ENCODE data around the gene DAZL.
"Not testable (repeated sequence)": the region's sequence is repeated elsewhere in the genome, so short reads cannot be mapped to it uniquely, and the experiment has no call there.

DAZL gene

GRCh38 chr3:16632395-16632794, 27.2 kb upstream of the DAZL start:
- no peak for TF ChIP-seq CTCF (IDR thresholded peaks at IDR 0.05; ENCODE audit: low read depth, low read length)
- Histone ChIP-seq H3K4me3 (ENCODE audit: low read depth, low read length) (no peak overlapping the region), H3K9me3 (no peaks in the 10 kb centered on the region), H3K36me3 (no peaks in the 10 kb centered on the region), H3K4me1 (no peaks in the 10 kb centered on the region), H3K27me3 (no peaks in the 10 kb centered on the region)
- no peak for DNase-seq

- no peak for DNase-seq
- H3K9me3 ChIP-seq = no peaks in the 10 kb centered on the region
- no peak for TF ChIP-seq CTCF (IDR thresholded peaks at IDR 0.05; ENCODE audit: low read depth, low read length)
- H3K4me3 ChIP-seq (ENCODE audit: low read depth, low read length) = no peak overlapping the region
- H3K4me1 ChIP-seq = no peaks in the 10 kb centered on the region
- H3K27me3 ChIP-seq = no peaks in the 10 kb centered on the region
- H3K36me3 ChIP-seq = no peaks in the 10 kb centered on the region
Observed at GRCh38 chr3:16618721-16619120, 13.5 kb upstream of the DAZL start.

- H3K36me3 ChIP-seq; H3K9me3 ChIP-seq; H3K4me1 ChIP-seq; DNase-seq; H3K27me3 ChIP-seq; H3K4me3 ChIP-seq (ENCODE audit: low read depth, low read length): not testable (repeated sequence)
Observed at GRCh38 chr3:16617155-16617554, 11.9 kb upstream of the DAZL start.

DNA sequence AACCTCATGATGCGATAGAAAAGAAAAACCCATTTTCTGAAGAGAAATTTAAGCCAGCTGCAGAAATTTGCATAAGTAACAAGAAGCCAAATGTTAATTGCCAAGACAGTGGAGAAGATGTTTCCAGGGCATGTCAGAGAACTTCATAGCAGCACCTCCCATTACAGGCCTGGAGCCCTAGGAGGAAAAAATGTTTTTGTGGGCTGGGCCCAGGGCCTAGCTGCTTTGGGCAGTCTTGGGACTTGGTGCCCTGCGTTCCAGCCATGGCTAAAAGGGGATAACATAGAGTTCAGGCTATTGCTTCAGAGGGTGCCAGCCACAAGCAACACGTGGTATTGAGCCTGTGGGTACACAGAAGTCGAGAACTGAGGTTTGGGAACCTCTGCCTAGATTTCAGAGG, 10.9 kb upstream of the DAZL start:
- Histone ChIP-seq H3K9me3 (no peaks in the 10 kb centered on the region), H3K4me1 (no peaks in the 10 kb centered on the region), H3K36me3 (no peaks in the 10 kb centered on the region), H3K27me3 (no peaks in the 10 kb centered on the region), H3K4me3 (ENCODE audit: low read depth, low read length) (no peak overlapping the region)
- no peak for TF ChIP-seq CTCF (IDR thresholded peaks at IDR 0.05; ENCODE audit: low read depth, low read length)
- no peak for DNase-seq

DNA sequence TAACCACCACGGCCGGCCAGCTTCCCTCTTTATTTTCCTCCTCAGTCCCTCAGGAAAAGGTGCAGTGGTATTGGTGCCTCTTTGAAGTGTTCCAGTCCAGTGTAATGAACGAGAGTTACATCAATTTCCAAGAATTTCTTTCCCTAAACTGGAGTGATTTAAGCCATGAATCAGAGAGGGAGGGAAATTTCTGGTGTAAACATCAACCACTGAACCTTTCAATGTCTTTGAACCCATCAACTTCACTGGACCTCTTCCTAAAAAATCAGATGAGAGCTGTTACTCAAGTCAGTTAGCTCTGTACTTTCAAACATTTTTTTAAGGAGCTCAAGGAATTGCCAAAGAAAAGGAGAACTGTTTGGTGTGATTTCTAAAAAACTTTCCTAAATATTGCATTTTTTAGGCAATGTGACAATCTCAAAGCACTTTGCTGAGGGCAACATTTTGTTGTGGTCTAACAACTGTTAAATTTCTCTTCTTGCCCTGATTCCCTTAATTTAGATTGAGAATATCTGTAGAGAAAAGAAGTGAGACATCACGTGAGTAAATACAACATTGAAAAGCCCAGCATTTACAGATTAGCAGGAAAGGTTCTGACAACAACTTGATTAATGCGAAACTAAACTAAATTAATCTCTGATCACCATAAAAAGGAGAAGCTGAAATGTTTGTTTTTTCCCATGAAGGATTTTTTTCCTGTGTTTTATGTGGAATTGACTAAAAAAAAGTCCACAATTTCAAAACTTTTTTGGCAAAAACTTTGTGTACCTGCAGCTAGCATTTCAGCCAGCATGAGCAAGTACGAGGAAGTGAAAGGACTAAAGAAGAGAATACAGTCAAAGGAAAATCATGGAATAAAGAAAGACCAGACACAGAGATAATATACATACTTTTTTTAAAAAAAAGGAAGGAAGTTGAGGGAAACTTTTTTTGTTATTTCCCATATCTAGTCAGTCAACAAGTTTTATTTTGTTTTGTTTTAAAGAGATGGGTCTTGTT, 9.1 kb upstream of the DAZL start:
- H3K9me3 ChIP-seq = no peaks in the 10 kb centered on the region
- DNase-seq = no peak
- no peaks in the 10 kb centered on the region for H3K4me1 ChIP-seq
- no peak for TF ChIP-seq CTCF (IDR thresholded peaks at IDR 0.05; ENCODE audit: low read depth, low read length)
- no peaks in the 10 kb centered on the region for H3K27me3 ChIP-seq
- no peaks in the 10 kb centered on the region for H3K36me3 ChIP-seq
- no peak overlapping the region for H3K4me3 ChIP-seq (ENCODE audit: low read depth, low read length)

DNA sequence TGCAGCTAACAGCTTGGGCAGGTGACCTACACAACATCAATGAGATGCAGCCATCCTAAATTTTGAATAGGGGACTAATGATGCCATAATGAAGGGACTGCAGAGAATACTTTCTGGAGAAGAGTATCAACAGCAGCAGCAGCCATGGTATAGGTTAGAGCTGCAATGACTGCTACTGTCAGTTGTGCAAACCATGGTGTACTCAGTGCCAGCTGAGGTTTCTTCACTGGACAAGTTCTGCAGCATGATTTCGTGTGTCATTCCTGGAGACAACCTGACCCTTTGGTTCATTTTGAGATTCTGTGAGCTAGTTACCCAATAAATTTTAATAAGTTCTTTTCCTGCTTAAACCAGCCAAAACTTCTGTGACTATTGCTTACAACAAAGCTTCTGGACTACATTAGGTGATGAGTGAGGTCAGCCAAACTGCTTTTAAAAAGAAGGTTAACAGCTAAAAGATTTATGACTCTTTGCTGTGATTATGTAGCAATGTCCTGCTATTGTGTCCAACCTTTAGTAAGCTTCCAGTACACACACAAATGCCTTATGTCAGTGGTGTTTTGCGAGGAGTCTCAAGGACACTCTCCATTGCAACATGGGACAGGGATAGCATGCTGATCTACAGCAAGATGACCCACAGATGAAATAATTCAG, 4.8 kb upstream of the DAZL start:
- H3K9me3 ChIP-seq = no peaks in the 10 kb centered on the region
- H3K27me3 ChIP-seq = no peaks in the 10 kb centered on the region
- H3K4me3 ChIP-seq (ENCODE audit: low read depth, low read length) = no peak overlapping the region
- TF ChIP-seq CTCF (IDR thresholded peaks at IDR 0.05; ENCODE audit: low read depth, low read length) = no peak
- DNase-seq = no peak
- H3K36me3 ChIP-seq = no peaks in the 10 kb centered on the region
- H3K4me1 ChIP-seq = no peaks in the 10 kb centered on the region
